SJCRH30 (cell line): ENCODE measurements around the gene IL1RAPL1. TPM values are rescaled to one million over a fixed set of nuclear protein-coding genes. Genes with fewer than 3 reads are reported as not detected.
"Not testable (repeated sequence)": the region's sequence is repeated elsewhere in the genome, so short reads cannot be mapped to it uniquely, and the experiment has no call there.

Experiments
- DNase-seq, 2 experiments: peaks; one replicate each; pipeline ENCODE4 v3.0.0-alpha.2; 2015 to 2020
- H3K27ac ChIP-seq: fragments of 250-450 bp; sonication (Bioruptor Pico); 2 replicates; pipeline ENCODE4 v1.5.1; 2020; ENCODE audit warnings: mild to moderate bottlenecking, moderate library complexity
- H3K27me3 ChIP-seq: fragments of 250-450 bp; sonication (Bioruptor Pico); 2 replicates; pipeline ENCODE4 v1.5.1; 2020; ENCODE audit warnings: mild to moderate bottlenecking, moderate library complexity
- H3K36me3 ChIP-seq: fragments of 250-450 bp; sonication (Bioruptor Pico); 2 replicates; pipeline ENCODE4 v1.5.1; 2020; ENCODE audit warnings: mild to moderate bottlenecking, moderate library complexity
- H3K4me1 ChIP-seq: fragments of 250-450 bp; sonication (Bioruptor Pico); 2 replicates; pipeline ENCODE4 v1.5.1; 2020; ENCODE audit warnings: mild to moderate bottlenecking, moderate library complexity
- H3K4me3 ChIP-seq: fragments of 250-450 bp; sonication (Bioruptor Pico); 2 replicates; pipeline ENCODE4 v1.5.1; 2020; ENCODE audit warnings: mild to moderate bottlenecking, moderate library complexity
- H3K9me3 ChIP-seq: fragments of 250-450 bp; sonication (Bioruptor Pico); replicated peaks from 2 replicates; pipeline ENCODE4 v1.5.1; 2020; ENCODE audit warnings: mild to moderate bottlenecking, moderate library complexity
- total RNA-seq: library from RNA; depleted of rRNA; stranded (reverse); fragments of >200 nt; shearing (Covaris generic); gene quantifications from 2 replicates; pipeline ENCODE4 v1.2.3, GENCODE V29; 2014

The IL1RAPL1 gene
- total RNA-seq, 1 experiment from 2014 or later, result not detected

DNA sequence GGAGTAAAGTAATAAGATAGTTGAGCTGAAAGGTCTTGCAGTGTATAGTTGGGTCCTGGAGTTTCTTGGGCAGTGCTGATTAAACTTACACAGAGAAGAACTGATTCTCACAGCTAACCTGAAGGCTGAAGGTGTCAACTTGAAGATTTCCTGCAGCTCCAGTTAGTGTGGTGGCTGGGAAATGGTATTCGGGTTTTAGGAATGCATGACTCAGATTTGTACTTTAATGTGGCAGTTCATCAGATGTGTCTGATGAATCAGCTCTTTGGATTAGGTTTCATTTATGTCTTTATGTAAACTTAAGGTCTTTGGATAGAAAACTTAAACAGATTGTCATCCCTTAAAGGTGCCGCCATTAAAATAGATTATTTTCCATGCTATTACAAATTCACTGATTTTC lies 200.0 kb downstream of the IL1RAPL1 start:
- Histone ChIP-seq H3K36me3 (no peaks in the 10 kb centered on the region), H3K4me1 (no peaks in the 10 kb centered on the region)

DNA sequence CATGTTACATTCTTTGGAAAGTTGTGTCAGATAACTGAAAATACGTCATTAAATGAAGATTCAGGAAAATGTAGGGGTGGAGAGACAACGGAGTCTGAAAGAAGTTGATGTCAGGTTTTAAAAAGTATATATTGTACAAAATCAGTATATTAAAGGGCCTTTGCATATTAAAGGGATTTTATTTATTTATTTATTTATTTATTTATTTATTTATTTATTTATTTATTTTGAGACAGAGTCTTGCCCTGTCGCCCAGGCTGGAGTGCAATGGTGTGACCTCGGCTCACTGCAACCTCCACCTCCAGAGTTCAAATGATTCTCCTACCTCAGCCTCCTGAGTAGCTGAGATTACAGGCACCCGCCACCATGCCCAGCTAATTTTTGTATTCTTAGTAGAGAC lies 213.4 kb downstream of the IL1RAPL1 start:
- not testable (repeated sequence) for H3K27ac ChIP-seq, H3K27me3 ChIP-seq, H3K9me3 ChIP-seq, DNase-seq, H3K36me3 ChIP-seq, H3K4me1 ChIP-seq, H3K4me3 ChIP-seq

More for the DNA sequence above, 200.0 kb downstream of the IL1RAPL1 start:
- no peak for DNase-seq
- Histone ChIP-seq H3K27me3 (no peaks in the 10 kb centered on the region), H3K27ac (no peak overlapping the region), H3K4me3 (no peak overlapping the region), H3K9me3 (no peaks in the 10 kb centered on the region)

DNA sequence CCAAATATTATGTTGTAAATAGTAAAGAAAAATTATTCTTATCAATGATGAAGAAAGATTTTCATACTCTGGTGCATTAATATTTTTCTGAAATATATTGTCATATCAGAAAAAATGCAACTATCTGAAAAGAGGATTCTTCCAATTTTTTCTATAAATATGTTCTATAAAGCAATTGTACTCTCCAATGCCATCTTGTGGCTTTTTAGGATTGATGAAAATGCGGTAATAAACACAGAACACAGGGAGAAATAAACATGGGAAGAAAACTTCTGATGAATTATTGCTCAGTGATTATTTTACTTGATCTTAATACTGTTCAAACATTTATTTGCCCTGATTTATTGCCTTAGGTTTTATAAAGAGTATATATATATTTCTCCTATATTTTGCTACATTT lies 215.4 kb downstream of the IL1RAPL1 start:
- H3K27ac ChIP-seq, result no peak overlapping the region
- no peak overlapping the region for H3K4me3 ChIP-seq
- no peak for DNase-seq
- no peaks in the 10 kb centered on the region for H3K36me3 ChIP-seq
- H3K4me1 ChIP-seq, result no peaks in the 10 kb centered on the region
- no peaks in the 10 kb centered on the region for H3K27me3 ChIP-seq
- H3K9me3 ChIP-seq, result no peaks in the 10 kb centered on the region

DNA sequence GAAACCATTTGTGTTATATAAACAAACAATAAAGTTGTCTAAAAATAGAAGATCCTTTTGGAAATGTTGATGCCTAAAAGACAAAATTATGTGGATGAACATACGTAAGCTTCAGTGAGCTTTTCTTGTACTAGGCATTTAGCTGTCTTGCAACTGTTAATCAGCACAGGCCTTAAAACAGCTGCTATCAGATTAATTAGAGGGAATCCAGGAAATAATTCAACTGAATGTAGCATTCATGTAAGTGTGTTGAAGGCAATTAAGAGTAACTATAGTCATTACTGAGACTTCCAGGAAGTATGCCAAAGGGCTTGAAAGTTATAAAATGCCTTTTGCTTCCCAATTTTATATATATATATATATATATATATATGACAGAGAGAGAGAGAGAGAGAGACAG lies 248.7 kb downstream of the IL1RAPL1 start:
- DNase-seq, result no peak
- H3K9me3 ChIP-seq, result no peaks in the 10 kb centered on the region
- no peaks in the 10 kb centered on the region for H3K4me1 ChIP-seq
- no peaks in the 10 kb centered on the region for H3K36me3 ChIP-seq
- H3K27me3 ChIP-seq, result no peaks in the 10 kb centered on the region
- H3K4me3 ChIP-seq, result no peak overlapping the region
- H3K27ac ChIP-seq, result no peak overlapping the region

DNA sequence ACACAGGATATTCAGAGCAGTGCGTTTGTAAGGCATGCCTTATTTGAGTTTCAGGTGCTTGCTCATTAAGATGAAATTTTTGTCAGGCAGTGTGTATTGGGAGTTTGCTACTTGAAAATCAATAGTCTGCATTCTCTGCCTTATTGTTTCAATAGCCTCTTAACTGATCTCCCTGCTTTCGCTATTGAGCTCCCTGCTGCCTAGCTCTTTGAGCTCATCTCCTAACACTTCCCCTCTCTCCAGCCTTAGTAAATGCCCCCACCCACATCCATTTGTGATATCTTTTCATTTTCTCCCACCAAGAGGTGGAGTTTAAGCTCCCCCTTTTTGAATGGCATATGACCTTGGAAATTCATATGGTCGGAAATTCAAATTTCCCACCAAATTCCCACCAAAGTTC lies 256.6 kb downstream of the IL1RAPL1 start:
- no peak for DNase-seq
- Histone ChIP-seq H3K27ac (no peak overlapping the region), H3K36me3 (no peaks in the 10 kb centered on the region), H3K4me3 (no peak overlapping the region), H3K9me3 (no peaks in the 10 kb centered on the region), H3K27me3 (no peaks in the 10 kb centered on the region), H3K4me1 (no peaks in the 10 kb centered on the region)

DNA sequence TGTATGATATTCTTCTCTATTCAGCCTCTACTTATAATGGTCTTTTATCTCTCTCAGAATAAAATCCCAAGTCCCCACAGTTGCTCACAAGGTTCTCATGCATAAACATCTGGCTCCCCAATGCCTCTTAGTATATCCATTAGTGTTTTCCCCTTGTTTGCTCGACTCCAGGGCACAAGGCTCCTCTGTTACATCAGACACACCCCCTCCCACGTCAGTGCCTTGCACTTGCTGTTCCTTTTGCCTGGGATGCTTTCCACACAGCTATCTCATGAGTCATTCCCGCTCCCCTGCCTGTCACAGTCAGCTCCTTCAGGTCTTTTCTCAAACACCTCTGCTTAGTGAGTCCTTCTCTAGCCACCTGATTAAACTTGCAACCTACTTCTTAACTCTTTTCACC lies 260.2 kb downstream of the IL1RAPL1 start:
- Histone ChIP-seq H3K36me3 (no peaks in the 10 kb centered on the region), H3K4me1 (no peaks in the 10 kb centered on the region), H3K27ac (no peak overlapping the region), H3K27me3 (no peaks in the 10 kb centered on the region), H3K4me3 (no peak overlapping the region), H3K9me3 (no peaks in the 10 kb centered on the region)
- no peak for DNase-seq

DNA sequence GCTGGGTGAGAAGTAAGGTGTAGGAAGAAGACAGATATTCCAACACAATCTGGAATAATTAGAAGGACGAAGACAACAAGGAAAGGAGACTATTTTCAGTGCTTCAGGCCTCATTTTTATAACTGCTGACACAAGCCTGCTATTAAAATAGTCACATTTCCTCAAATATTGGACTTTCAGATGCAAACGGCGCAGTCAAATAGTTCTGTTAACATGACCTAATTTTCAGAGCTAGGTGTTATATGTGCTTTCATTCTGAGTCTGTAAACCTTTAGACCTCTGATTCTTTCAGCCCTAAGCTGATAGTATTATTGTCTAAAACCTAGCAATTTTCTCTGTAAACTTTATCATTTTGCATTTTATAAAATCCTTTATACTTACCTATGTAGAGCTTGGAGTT lies 261.5 kb downstream of the IL1RAPL1 start:
- H3K4me1 ChIP-seq, result no peaks in the 10 kb centered on the region
- H3K27me3 ChIP-seq, result no peaks in the 10 kb centered on the region
- no peak overlapping the region for H3K4me3 ChIP-seq
- H3K27ac ChIP-seq, result no peak overlapping the region
- H3K36me3 ChIP-seq, result no peaks in the 10 kb centered on the region
- no peak for DNase-seq
- H3K9me3 ChIP-seq, result no peaks in the 10 kb centered on the region

DNA sequence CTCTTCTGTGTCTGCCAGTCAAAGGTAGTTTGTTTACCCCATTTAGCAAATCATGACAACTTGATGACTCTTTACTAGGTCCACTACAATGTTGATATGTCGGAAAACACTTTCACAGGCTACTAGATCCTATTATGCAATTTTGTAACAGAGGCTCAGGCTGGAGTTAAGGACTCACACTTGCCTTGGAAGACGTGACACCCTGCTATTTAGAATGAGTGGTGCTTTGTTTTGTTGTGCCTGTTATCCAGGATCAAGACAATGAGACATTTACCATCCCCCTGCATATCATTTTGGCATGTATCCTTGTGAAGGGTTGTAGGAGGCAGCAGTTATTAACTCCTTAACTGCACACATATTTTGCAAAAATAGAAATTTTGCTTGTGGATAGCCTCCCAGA lies 263.7 kb downstream of the IL1RAPL1 start:
- Histone ChIP-seq H3K27me3 (no peaks in the 10 kb centered on the region), H3K36me3 (no peaks in the 10 kb centered on the region), H3K27ac (no peak overlapping the region), H3K9me3 (no peaks in the 10 kb centered on the region), H3K4me3 (no peak overlapping the region), H3K4me1 (no peaks in the 10 kb centered on the region)
- no peak for DNase-seq

DNA sequence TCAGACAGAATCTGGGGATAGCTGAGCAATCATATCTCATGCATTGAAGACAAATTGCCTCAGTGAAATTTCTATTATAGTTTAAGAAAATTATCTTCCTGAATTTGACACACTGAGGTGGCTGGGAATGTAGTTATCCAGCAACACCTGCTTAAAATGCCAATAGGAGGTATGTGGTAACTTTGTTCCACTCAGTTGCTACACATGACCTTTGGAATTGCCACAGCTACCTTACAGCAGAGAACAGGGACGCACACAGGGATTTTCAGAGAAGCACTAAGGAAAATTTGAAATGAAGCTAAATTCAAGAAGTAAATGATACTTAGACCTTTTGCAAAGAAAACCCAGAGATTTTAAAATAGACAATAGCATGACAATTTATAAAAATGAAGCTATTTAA lies 264.6 kb downstream of the IL1RAPL1 start:
- no peak for DNase-seq
- Histone ChIP-seq H3K4me3 (no peak overlapping the region), H3K27me3 (no peaks in the 10 kb centered on the region), H3K4me1 (no peaks in the 10 kb centered on the region), H3K9me3 (no peaks in the 10 kb centered on the region), H3K36me3 (no peaks in the 10 kb centered on the region), H3K27ac (no peak overlapping the region)

DNA sequence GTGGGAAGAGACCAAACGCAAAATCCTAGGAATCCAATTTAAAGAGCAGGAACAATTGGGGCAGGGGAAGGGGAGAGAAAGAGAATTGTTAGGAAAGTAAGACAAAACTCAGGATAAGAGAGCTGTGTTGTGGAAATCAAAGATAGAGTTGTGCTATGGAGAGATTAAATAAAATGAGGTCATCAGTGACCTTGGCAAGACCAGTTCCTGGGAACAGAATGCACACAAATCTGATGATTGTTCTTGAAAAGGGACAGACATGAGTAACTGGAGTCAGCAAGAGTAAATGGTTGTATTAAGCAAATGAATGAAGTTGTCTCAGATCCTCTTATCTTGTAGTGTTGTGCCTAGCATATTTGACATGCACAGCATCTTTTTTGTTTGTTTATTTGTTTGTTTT lies 267.4 kb downstream of the IL1RAPL1 start:
- no peak overlapping the region for H3K4me3 ChIP-seq
- H3K4me1 ChIP-seq, result no peaks in the 10 kb centered on the region
- no peak overlapping the region for H3K27ac ChIP-seq
- H3K36me3 ChIP-seq, result no peaks in the 10 kb centered on the region
- no peaks in the 10 kb centered on the region for H3K9me3 ChIP-seq
- DNase-seq, result no peak
- no peaks in the 10 kb centered on the region for H3K27me3 ChIP-seq

DNA sequence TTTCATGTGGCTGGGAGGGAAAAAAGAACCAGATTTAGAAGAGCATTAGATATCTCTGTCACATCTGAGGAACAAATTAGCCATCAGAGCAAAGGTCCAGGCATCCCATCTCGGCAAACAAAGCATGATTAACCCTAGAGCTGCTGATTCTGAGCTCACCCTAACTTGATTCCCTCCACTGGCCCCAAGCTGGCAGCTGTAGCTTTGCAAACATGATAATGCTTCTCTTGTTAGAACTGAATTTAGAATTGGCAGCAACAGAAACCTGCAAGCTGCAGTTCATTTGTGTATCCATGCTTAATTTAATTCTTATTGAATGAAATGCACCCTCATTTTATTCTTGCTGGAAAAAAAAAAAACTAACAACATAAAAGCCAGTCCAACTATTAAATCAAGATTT lies 289.2 kb downstream of the IL1RAPL1 start:
- no peaks in the 10 kb centered on the region for H3K9me3 ChIP-seq
- H3K27ac ChIP-seq, result no peak overlapping the region
- H3K36me3 ChIP-seq, result no peaks in the 10 kb centered on the region
- H3K27me3 ChIP-seq, result no peaks in the 10 kb centered on the region
- H3K4me3 ChIP-seq, result no peak overlapping the region
- no peak for DNase-seq
- no peaks in the 10 kb centered on the region for H3K4me1 ChIP-seq

DNA sequence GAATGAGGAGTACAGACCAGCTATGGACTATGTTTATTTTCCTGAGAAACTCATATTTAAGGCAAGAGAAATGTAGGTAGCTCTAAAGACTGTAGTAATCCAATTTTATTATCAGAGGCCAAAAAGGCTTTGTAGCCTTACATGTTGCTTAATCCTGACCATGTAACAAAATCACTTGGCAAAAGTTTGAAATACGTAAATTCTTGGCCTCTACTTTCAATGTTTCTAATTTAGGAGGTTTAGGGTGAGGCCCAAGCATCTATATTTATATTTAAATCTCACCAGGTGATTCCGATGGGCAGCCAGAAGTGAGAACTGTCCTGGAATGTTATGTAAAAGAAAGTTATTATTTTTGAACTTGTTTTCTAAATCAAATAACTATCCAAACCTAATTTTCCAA lies 289.7 kb downstream of the IL1RAPL1 start:
- no peaks in the 10 kb centered on the region for H3K9me3 ChIP-seq
- no peak overlapping the region for H3K4me3 ChIP-seq
- no peak overlapping the region for H3K27ac ChIP-seq
- no peaks in the 10 kb centered on the region for H3K36me3 ChIP-seq
- DNase-seq, result no peak
- H3K4me1 ChIP-seq, result no peaks in the 10 kb centered on the region
- H3K27me3 ChIP-seq, result no peaks in the 10 kb centered on the region

DNA sequence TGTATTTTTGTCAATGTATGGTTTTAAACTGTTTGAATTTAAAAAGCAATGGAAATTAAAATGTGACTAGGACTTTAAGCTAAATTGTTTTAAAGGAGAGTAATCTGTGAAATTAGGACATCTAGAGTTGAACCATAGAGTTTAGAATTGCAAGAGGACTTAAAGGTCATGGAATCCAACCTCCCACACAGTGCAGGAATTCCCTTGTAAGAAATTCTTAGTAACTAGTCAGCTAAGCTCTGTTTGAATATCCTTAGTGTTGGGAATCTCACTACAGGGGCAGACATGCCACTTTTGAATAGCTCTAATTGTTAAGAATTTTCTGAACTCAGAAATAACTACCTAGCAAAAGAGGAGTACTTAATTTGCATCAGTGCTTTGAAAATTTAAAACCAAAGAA lies 292.9 kb downstream of the IL1RAPL1 start:
- no peak for DNase-seq
- no peak overlapping the region for H3K4me3 ChIP-seq
- no peaks in the 10 kb centered on the region for H3K4me1 ChIP-seq
- H3K27me3 ChIP-seq, result no peaks in the 10 kb centered on the region
- no peak overlapping the region for H3K27ac ChIP-seq
- no peaks in the 10 kb centered on the region for H3K36me3 ChIP-seq
- H3K9me3 ChIP-seq, result no peaks in the 10 kb centered on the region

DNA sequence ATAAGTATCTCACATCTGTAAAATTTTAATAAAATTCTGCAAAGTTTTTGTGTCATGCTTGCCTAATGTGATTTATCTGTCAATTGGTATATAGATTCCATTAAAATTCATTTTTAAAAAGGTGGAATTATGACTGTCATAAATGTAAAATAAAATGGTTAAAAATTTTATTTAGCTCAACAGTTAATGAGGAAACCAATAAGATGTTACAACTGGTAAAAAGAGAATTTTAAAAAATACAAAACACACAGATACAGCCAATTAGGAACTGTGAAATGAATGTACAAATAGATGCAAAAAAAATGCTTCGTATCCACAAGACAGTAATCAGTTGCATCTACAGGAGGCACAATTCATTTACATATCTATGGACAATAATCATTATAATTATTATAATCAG lies 297.6 kb downstream of the IL1RAPL1 start:
- Histone ChIP-seq H3K4me1 (no peaks in the 10 kb centered on the region), H3K9me3 (no peaks in the 10 kb centered on the region), H3K36me3 (no peaks in the 10 kb centered on the region), H3K27me3 (no peaks in the 10 kb centered on the region), H3K4me3 (no peak overlapping the region), H3K27ac (no peak overlapping the region)
- DNase-seq, result no peak

DNA sequence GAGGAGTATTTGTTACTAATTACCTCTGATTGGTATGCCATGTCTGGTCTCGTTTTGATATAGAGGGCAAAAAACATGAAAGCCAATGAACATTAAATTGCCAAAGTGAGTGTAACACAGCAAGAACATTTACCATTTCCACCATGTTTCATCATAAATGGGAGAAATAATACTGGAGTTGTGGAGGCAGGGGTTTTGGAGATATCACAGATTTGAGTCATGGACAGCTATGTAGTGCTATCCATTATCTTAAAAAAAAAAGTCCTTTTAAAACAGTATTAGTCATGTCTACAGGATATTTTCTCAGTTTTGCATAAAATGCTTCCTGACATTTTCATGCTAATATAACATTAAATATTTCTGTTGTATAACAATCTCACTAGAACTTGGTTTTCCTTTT lies 301.2 kb downstream of the IL1RAPL1 start:
- Histone ChIP-seq H3K4me1 (no peaks in the 10 kb centered on the region), H3K36me3 (no peaks in the 10 kb centered on the region), H3K27me3 (no peaks in the 10 kb centered on the region), H3K27ac (no peak overlapping the region), H3K4me3 (no peak overlapping the region), H3K9me3 (no peaks in the 10 kb centered on the region)
- DNase-seq, result no peak

DNA sequence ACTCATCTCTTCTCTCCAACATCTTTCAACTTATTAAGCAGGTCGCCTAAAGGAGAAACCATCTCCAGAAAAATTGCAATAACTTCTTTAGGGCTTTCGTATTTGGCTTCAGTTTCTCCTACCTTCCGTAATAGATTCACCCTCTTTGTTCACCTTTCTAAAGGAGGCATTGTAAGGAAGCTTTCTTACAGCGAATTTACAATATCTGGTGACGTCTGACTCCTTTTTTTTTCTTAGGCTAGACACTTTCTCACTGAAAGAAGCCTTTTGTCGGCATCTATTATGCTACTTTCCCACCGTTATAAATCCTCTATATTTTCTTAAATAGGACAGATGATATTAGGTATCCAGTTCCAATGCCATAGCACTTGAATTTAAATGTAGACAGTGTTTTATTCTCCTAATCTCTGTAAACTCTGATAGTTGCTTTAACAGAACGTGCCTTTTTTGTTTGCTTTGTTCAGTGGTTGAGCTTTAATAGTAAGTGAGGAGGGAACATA lies 302.4 kb downstream of the IL1RAPL1 start:
- no peaks in the 10 kb centered on the region for H3K4me1 ChIP-seq
- DNase-seq, result no peak

DNA sequence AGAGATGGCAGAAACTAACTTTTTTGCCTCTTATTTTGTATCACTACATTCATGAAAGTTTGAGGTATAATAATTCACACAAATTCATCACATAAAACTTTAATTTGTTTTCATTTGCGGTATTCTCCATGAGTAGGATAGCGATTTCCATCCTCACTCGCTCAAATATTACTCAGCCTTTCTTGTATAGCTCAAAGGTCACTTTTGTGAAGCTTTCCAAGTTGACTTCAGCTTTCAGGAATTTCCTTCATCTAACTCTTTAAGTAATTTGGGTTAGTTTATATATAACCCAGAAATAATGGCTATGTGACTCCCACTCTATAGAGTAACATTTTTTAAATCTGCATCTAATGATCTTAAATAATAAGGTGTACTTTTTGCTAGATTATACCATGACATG lies 314.4 kb downstream of the IL1RAPL1 start:
- Histone ChIP-seq H3K4me1 (no peaks in the 10 kb centered on the region), H3K27me3 (no peaks in the 10 kb centered on the region), H3K9me3 (no peaks in the 10 kb centered on the region), H3K36me3 (no peaks in the 10 kb centered on the region), H3K4me3 (no peak overlapping the region), H3K27ac (no peak overlapping the region)
- DNase-seq, result no peak

More for the DNA sequence above, 302.4 kb downstream of the IL1RAPL1 start:
- Histone ChIP-seq H3K4me3 (no peak overlapping the region), H3K27me3 (no peaks in the 10 kb centered on the region), H3K36me3 (no peaks in the 10 kb centered on the region), H3K27ac (no peak overlapping the region), H3K9me3 (no peaks in the 10 kb centered on the region)
